BLaER1 (cell line): ENCODE data around the gene CDC20.
A peak's percentile ranks its signal among the peaks of the same experiment; 100 is the strongest.

Experiments
- H3K27ac ChIP-seq: shearing (Covaris generic); formaldehyde crosslinking; 2 replicates; pipeline ENCODE4 v1.8.1; 2022
- H3K27me3 ChIP-seq: shearing (Covaris generic); formaldehyde crosslinking; 2 replicates; pipeline ENCODE4 v1.8.1; 2022
- H3K36me3 ChIP-seq: shearing (Covaris generic); formaldehyde crosslinking; 2 replicates; pipeline ENCODE4 v1.8.1; 2022
- H3K4me1 ChIP-seq: shearing (Covaris generic); formaldehyde crosslinking; 2 replicates; pipeline ENCODE4 v1.8.1; 2022
- H3K4me2 ChIP-seq: shearing (Covaris generic); formaldehyde crosslinking; 2 replicates; pipeline ENCODE4 v1.8.1; 2022
- H3K4me3 ChIP-seq: shearing (Covaris generic); formaldehyde crosslinking; 2 replicates; pipeline ENCODE4 v1.8.1; 2022
- H3K9ac ChIP-seq: shearing (Covaris generic); formaldehyde crosslinking; 2 replicates; pipeline ENCODE4 v1.8.1; 2022
- H3K9me3 ChIP-seq: shearing (Covaris generic); formaldehyde crosslinking; 2 replicates; pipeline ENCODE4 v1.8.1; 2022
- H4K20me1 ChIP-seq: shearing (Covaris generic); formaldehyde crosslinking; 2 replicates; pipeline ENCODE4 v1.8.1; 2022
- Cebpa-rat ChIP-seq: shearing (Covaris generic); IDR thresholded peaks from 2 replicates; pipeline ENCODE4 v1.8.1; 2022

The CDC20 gene

DNA sequence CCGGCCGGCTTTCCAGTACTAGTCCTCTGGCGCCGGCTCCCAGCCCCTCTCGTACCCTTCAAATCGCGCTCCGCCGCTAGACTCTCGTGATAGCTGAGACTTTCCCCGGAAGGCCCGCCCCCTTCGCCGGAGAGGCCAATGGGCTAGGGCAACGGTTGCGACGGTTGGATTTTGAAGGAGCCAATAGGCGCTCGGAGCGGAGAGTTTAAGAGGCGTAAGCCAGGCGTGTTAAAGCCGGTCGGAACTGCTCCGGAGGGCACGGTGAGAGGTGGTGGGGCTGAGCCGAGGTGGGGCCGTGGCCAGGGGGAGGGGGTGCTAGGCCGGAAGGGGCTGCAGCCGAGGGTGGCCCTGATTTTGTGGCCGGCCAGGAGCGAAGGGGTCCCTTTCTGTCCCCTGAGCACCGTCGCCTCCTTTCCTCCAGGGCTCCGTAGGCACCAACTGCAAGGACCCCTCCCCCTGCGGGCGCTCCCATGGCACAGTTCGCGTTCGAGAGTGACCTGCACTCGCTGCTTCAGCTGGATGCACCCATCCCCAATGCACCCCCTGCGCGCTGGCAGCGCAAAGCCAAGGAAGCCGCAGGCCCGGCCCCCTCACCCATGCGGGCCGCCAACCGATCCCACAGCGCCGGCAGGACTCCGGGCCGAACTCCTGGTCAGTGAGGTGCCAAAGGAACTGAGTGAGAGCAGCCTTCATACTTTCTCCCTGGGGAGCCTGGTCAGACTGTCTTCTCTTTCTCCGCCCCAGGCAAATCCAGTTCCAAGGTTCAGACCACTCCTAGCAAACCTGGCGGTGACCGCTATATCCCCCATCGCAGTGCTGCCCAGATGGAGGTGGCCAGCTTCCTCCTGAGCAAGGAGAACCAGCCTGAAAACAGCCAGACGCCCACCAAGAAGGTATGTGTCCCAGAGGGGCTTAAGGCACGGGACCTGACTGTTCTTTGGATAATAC lies at the start of gene CDC20:
Gene CDC20, plus strand, starts transcription at position 236 of the 948 bp plus-strand sequence. Its CDS starts 235 bp downstream, at position 471.
- peaks cover 47% of the 10 kb centered on the region for H3K4me1 ChIP-seq
- peak within 1 kb of the TSS; percentile 82 for H3K4me3 ChIP-seq
- H3K36me3 ChIP-seq, result peaks cover 45% of the 10 kb centered on the region
- H3K27me3 ChIP-seq, result no peaks in the 10 kb centered on the region
- no peak for TF ChIP-seq Cebpa-rat
- peaks cover 38% of the 10 kb centered on the region for H4K20me1 ChIP-seq
- H3K27ac ChIP-seq, result peak within 1 kb of the TSS; percentile 87
- H3K4me2 ChIP-seq, result peak within 1 kb of the TSS; percentile 93
- no peaks in the 10 kb centered on the region for H3K9me3 ChIP-seq
- H3K9ac ChIP-seq, result peak within 1 kb of the TSS; percentile 94

GRCh38 chr1:43309405-43310025 lies 49.3 kb upstream of the CDC20 start:
- Histone ChIP-seq H3K9ac (no peak overlapping the region), H3K4me3 (no peak overlapping the region), H4K20me1 (no peaks in the 10 kb centered on the region), H3K9me3 (no peaks in the 10 kb centered on the region), H3K27me3 (no peaks in the 10 kb centered on the region), H3K36me3 (no peaks in the 10 kb centered on the region), H3K27ac (no peak overlapping the region), H3K4me2 (no peak overlapping the region), H3K4me1 (peaks cover 15% of the 10 kb centered on the region)
- TF ChIP-seq Cebpa-rat, result no peak

GRCh38 chr1:43311521-43311920 lies 47.3 kb upstream of the CDC20 start:
- Histone ChIP-seq H3K9ac (no peak overlapping the region), H3K9me3 (no peaks in the 10 kb centered on the region), H3K27me3 (no peaks in the 10 kb centered on the region), H3K4me3 (no peak overlapping the region), H4K20me1 (no peaks in the 10 kb centered on the region), H3K4me2 (no peak overlapping the region), H3K4me1 (no peaks in the 10 kb centered on the region), H3K36me3 (no peaks in the 10 kb centered on the region), H3K27ac (no peak overlapping the region)
- no peak for TF ChIP-seq Cebpa-rat

GRCh38 chr1:43312212-43312623 lies 46.6 kb upstream of the CDC20 start:
- H3K27ac ChIP-seq, result no peak overlapping the region
- no peaks in the 10 kb centered on the region for H4K20me1 ChIP-seq
- no peak for TF ChIP-seq Cebpa-rat
- H3K9ac ChIP-seq, result no peak overlapping the region
- H3K27me3 ChIP-seq, result no peaks in the 10 kb centered on the region
- no peaks in the 10 kb centered on the region for H3K36me3 ChIP-seq
- no peak overlapping the region for H3K4me2 ChIP-seq
- H3K4me3 ChIP-seq, result no peak overlapping the region
- H3K4me1 ChIP-seq, result no peaks in the 10 kb centered on the region
- H3K9me3 ChIP-seq, result no peaks in the 10 kb centered on the region

- no peaks in the 10 kb centered on the region for H3K9me3 ChIP-seq
These were observed 45.9 kb upstream of the CDC20 start for GRCh38 chr1:43312663-43313515.

DNA sequence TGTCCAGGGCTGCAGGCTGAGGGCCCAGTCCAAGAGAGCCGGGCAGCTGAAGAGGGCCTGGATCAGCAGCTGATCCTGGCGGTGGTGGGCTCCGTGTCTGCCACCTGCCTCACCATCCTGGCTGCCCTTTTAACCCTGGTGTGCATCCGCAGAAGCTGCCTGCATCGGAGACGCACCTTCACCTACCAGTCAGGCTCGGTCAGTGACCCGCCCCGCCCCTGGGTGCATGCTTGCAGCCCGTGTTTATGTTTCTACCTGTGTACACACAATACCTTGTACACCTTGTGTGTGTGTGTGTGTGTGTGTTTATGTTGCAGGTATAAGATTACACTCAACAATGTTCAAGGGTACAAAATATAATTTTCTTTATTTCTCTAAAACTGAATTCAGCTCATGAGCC lies 45.0 kb upstream of the CDC20 start:
- H3K4me2 ChIP-seq, result no peak overlapping the region

More at GRCh38 chr1:43312663-43313515, 45.9 kb upstream of the CDC20 start:
- H3K4me3 ChIP-seq, result no peak overlapping the region
- H3K36me3 ChIP-seq, result no peaks in the 10 kb centered on the region
- no peak overlapping the region for H3K27ac ChIP-seq
- no peak for TF ChIP-seq Cebpa-rat
- H3K9ac ChIP-seq, result no peak overlapping the region
- H4K20me1 ChIP-seq, result no peaks in the 10 kb centered on the region
- no peaks in the 10 kb centered on the region for H3K27me3 ChIP-seq
- no peak overlapping the region for H3K4me2 ChIP-seq
- H3K4me1 ChIP-seq, result no peaks in the 10 kb centered on the region

GRCh38 chr1:43314233-43314632 lies 44.5 kb upstream of the CDC20 start:
- TF ChIP-seq Cebpa-rat, result no peak
- Histone ChIP-seq H3K27ac (no peak overlapping the region), H3K9ac (no peak overlapping the region)

More for the DNA sequence above, 45.0 kb upstream of the CDC20 start:
- Histone ChIP-seq H3K27ac (no peak overlapping the region), H3K9me3 (no peaks in the 10 kb centered on the region), H3K36me3 (no peaks in the 10 kb centered on the region), H3K27me3 (no peaks in the 10 kb centered on the region), H3K4me3 (no peak overlapping the region), H4K20me1 (no peaks in the 10 kb centered on the region), H3K9ac (no peak overlapping the region), H3K4me1 (no peaks in the 10 kb centered on the region)
- TF ChIP-seq Cebpa-rat, result no peak

DNA sequence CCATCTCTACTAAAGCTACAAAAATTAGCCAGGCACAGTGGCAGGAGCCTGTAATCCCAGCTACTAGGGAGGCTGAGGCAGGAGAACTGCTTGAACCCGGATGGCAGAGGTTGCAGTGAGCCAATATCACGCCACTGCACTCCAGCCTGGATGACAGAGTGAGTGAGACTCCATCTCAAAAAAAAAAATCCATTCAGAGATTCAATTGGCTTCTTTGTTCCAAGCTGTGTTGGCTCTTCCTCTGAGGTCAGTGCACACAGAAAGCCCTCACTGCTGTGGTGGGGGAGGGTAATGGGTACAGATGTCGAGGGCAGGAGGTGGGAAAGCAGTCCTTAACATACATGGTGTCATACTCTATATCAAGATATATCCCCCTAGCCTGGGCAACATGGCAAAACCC lies 43.3 kb upstream of the CDC20 start:
- H3K9me3 ChIP-seq, result no peaks in the 10 kb centered on the region
- H3K27me3 ChIP-seq, result no peaks in the 10 kb centered on the region
- no peak overlapping the region for H3K9ac ChIP-seq
- no peaks in the 10 kb centered on the region for H4K20me1 ChIP-seq
- no peak overlapping the region for H3K4me2 ChIP-seq
- H3K27ac ChIP-seq, result no peak overlapping the region
- TF ChIP-seq Cebpa-rat, result no peak
- no peak overlapping the region for H3K4me3 ChIP-seq
- H3K36me3 ChIP-seq, result no peaks in the 10 kb centered on the region
- H3K4me1 ChIP-seq, result no peaks in the 10 kb centered on the region

More at GRCh38 chr1:43314233-43314632, 44.5 kb upstream of the CDC20 start:
- Histone ChIP-seq H3K36me3 (no peaks in the 10 kb centered on the region), H3K4me2 (no peak overlapping the region), H4K20me1 (no peaks in the 10 kb centered on the region), H3K9me3 (no peaks in the 10 kb centered on the region), H3K27me3 (no peaks in the 10 kb centered on the region), H3K4me1 (no peaks in the 10 kb centered on the region), H3K4me3 (no peak overlapping the region)

DNA sequence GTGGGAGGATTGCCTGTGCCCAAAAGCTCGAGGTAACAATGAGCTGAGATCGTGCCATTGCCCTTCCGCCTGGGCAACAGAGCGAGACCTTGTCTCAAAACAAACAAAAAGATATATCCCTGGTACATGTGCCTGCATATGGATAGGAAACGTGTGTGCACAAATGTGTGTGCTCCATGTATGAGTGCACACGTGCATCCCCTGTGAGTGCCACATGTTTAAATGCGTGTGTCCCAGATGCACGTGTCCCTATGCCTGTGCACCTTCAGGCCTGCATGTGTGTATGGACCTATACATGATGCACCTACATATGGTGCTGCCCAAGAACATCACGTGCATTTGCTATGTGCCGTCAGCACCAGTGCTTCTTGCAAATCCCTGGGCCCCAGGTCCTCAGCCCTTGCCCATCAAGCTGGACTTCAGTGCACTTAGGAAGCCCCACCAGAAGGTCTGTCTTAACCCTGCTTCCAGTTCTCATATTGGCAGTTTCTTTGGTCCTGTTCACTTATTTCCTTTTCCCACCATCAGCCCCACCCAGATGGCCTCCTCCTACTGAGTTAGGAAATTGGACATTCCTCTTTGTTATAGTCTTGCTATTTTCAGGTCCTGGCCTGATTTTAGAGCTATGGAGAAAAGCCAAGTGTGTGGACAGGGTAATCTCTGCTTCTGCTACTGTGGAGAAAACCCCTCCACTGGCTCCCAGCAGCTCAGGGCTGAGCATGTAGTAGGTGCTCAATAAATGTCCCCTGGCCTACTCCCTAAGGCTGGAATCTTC lies 42.6 kb upstream of the CDC20 start:
- Histone ChIP-seq H4K20me1 (no peaks in the 10 kb centered on the region), H3K9me3 (no peaks in the 10 kb centered on the region), H3K4me2 (no peak overlapping the region), H3K4me1 (no peaks in the 10 kb centered on the region), H3K27ac (no peak overlapping the region), H3K9ac (no peak overlapping the region), H3K4me3 (no peak overlapping the region), H3K27me3 (no peaks in the 10 kb centered on the region), H3K36me3 (no peaks in the 10 kb centered on the region)
- no peak for TF ChIP-seq Cebpa-rat
